Measurements from ENCODE around the gene PDAP1.
"Not testable (repeated sequence)": the region's sequence is repeated elsewhere in the genome, so short reads cannot be mapped to it uniquely, and the experiment has no call there.

PDAP1 gene

GRCh38 chr7:99424932-99425730 lies 16.7 kb upstream of the PDAP1 start:
- DNase-seq (ENCODE audit: low read depth), result no peak

GRCh38 chr7:99422625-99423024 lies 14.2 kb upstream of the PDAP1 start:
- no peak for DNase-seq (ENCODE audit: low read depth)

- DNase-seq (ENCODE audit: low read depth), result no peak
Measured at GRCh38 chr7:99422186-99422585, 13.8 kb upstream of the PDAP1 start.

- DNase-seq (ENCODE audit: low read depth), result no peak
Measured at GRCh38 chr7:99420986-99421385, 12.6 kb upstream of the PDAP1 start.

GRCh38 chr7:99420213-99420612 lies 11.8 kb upstream of the PDAP1 start:
- no peak for DNase-seq (ENCODE audit: low read depth)

- no peak for DNase-seq (ENCODE audit: low read depth)
Measured at GRCh38 chr7:99419323-99420021, 11.1 kb upstream of the PDAP1 start.

- DNase-seq (ENCODE audit: low read depth), result no peak
Measured at GRCh38 chr7:99418260-99418659, 9.9 kb upstream of the PDAP1 start.

GRCh38 chr7:99415513-99416127 lies 7.2 kb upstream of the PDAP1 start:
- not testable (repeated sequence) for DNase-seq (ENCODE audit: low read depth)

GRCh38 chr7:99410635-99411034 lies 2.2 kb upstream of the PDAP1 start:
- DNase-seq (ENCODE audit: low read depth), result no peak

GRCh38 chr7:99409806-99410205 lies 1.4 kb upstream of the PDAP1 start:
- DNase-seq (ENCODE audit: low read depth), result no peak

- no peak for DNase-seq (ENCODE audit: low read depth)
Measured at GRCh38 chr7:99409192-99409572, 785 bp upstream of the PDAP1 start.

- peak; percentile 26 for DNase-seq (ENCODE audit: low read depth)
Measured at GRCh38 chr7:99407872-99408378, 472 bp downstream of the PDAP1 start.

- no peak for DNase-seq (ENCODE audit: low read depth)
Measured at GRCh38 chr7:99406557-99406956, 1.8 kb downstream of the PDAP1 start.

GRCh38 chr7:99404977-99405320 lies 3.4 kb downstream of the PDAP1 start:
- DNase-seq (ENCODE audit: low read depth), result no peak

GRCh38 chr7:99404235-99404976 lies 4.0 kb downstream of the PDAP1 start:
- DNase-seq (ENCODE audit: low read depth), result no peak

- DNase-seq (ENCODE audit: low read depth), result no peak
Measured at GRCh38 chr7:99403764-99404163, 4.6 kb downstream of the PDAP1 start.

- no peak for DNase-seq (ENCODE audit: low read depth)
Measured at GRCh38 chr7:99402854-99403253, 5.5 kb downstream of the PDAP1 start.

GRCh38 chr7:99399597-99399996 lies 8.8 kb downstream of the PDAP1 start:
- DNase-seq (ENCODE audit: low read depth), result no peak

- no peak for DNase-seq (ENCODE audit: low read depth)
Measured at GRCh38 chr7:99398891-99399445, 9.4 kb downstream of the PDAP1 start.

- DNase-seq (ENCODE audit: low read depth), result no peak
Measured at GRCh38 chr7:99397297-99397983, 11.0 kb downstream of the PDAP1 start.

Data from activated gamma-delta T cell treated with anti-CD3 and anti-CD28 coated beads, Interleukin-2, amount 50 U/mL, for 16 hours (primary cell).